Measurements from ENCODE around the gene ULK3. TPM values are rescaled to one million over a fixed set of nuclear protein-coding genes. Genes with fewer than 3 reads are reported as not detected.

ULK3 gene
- total RNA-seq, 1 donor from 2014 or later = 40.3 TPM

DNA sequence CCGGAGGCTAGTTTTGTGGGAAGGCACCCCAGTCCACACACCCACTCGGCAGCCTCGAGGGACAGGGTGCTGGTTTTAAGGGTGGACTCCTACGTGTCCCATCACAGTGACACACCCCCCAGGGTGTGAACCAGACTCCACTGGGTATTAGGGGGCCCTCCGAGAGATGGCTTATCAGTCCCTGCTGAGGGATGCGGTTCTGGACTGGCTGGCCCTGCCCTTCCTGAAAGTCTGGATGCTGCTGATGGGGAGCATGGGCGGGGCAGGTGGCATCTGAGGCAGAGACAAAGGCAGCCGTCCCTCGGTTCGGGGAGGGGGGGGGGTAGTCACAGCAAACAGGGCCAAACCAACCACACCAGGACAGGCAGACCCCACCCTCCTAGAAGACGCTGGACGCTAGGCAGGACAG is 939 bp upstream of the ULK3 start:
- DNase-seq (no peak), ATAC-seq (no peak)
- no peaks in the 10 kb centered on the region for H3K27me3 ChIP-seq (ENCODE audit: low read depth)
- peak overlapping the region; percentile 86 for H3K27ac ChIP-seq
- no peaks in the 10 kb centered on the region for H3K9me3 ChIP-seq
- no peak for TF ChIP-seq CTCF (IDR thresholded peaks at IDR 0.05)
- H3K36me3 ChIP-seq = peaks cover 55% of the 10 kb centered on the region
- peaks cover 18% of the 10 kb centered on the region for H3K4me1 ChIP-seq
- intact Hi-C loops (cut with DNase I) = no loop called here
- H3K4me3 ChIP-seq = peak overlapping the region; percentile 99

DNA sequence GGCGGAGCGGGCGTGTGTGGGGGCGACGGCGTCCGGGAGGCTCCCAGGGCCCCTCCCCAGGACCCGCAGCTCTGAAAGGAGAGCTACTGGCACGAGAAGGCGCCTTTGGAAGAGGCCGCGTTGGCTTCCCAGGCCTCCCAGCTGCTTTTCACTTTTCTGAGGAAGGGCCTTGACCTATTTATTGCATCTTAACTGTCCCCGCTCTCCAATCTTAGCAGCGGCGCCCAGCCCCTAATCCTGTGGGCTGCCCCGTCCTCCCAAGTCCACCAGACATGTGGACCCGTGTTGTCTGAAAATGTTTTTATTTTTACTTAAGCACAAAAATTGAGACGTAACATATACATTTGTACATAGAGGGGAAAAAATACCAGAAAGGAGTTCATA is 481 bp upstream of the ULK3 start:
- peak overlapping the region; percentile 99 for H3K4me3 ChIP-seq
- peaks cover 55% of the 10 kb centered on the region for H3K36me3 ChIP-seq
- ATAC-seq (no peak), DNase-seq (no peak)
- no peaks in the 10 kb centered on the region for H3K9me3 ChIP-seq
- no peaks in the 10 kb centered on the region for H3K27me3 ChIP-seq (ENCODE audit: low read depth)
- TF ChIP-seq CTCF (IDR thresholded peaks at IDR 0.05) = no peak
- H3K27ac ChIP-seq = peak overlapping the region; percentile 86
- intact Hi-C loops (cut with DNase I) = no loop called here
- H3K4me1 ChIP-seq = peaks cover 18% of the 10 kb centered on the region

- Histone ChIP-seq H3K27ac (peak overlapping the region; percentile 86), H3K9me3 (no peaks in the 10 kb centered on the region), H3K27me3 (ENCODE audit: low read depth) (no peaks in the 10 kb centered on the region), H3K4me1 (peaks cover 18% of the 10 kb centered on the region), H3K4me3 (peak overlapping the region; percentile 99), H3K36me3 (peaks cover 51% of the 10 kb centered on the region)
- intact Hi-C loops (cut with DNase I) = no loop called here
- no peak for TF ChIP-seq CTCF (IDR thresholded peaks at IDR 0.05)
- DNase-seq (no peak), ATAC-seq (no peak)
These were observed 1.0 kb downstream of the ULK3 start for GRCh38 chr15:74841891-74842373.

- Histone ChIP-seq H3K9me3 (no peaks in the 10 kb centered on the region), H3K4me3 (no peak overlapping the region), H3K4me1 (peaks cover 18% of the 10 kb centered on the region), H3K36me3 (peaks cover 51% of the 10 kb centered on the region), H3K27me3 (ENCODE audit: low read depth) (no peaks in the 10 kb centered on the region), H3K27ac (no peak overlapping the region)
- DNase-seq (no peak), ATAC-seq (no peak)
- intact Hi-C loops (cut with DNase I) = no loop called here
- TF ChIP-seq CTCF (IDR thresholded peaks at IDR 0.05) = no peak
These were observed 1.8 kb downstream of the ULK3 start for GRCh38 chr15:74840851-74841775.

DNA sequence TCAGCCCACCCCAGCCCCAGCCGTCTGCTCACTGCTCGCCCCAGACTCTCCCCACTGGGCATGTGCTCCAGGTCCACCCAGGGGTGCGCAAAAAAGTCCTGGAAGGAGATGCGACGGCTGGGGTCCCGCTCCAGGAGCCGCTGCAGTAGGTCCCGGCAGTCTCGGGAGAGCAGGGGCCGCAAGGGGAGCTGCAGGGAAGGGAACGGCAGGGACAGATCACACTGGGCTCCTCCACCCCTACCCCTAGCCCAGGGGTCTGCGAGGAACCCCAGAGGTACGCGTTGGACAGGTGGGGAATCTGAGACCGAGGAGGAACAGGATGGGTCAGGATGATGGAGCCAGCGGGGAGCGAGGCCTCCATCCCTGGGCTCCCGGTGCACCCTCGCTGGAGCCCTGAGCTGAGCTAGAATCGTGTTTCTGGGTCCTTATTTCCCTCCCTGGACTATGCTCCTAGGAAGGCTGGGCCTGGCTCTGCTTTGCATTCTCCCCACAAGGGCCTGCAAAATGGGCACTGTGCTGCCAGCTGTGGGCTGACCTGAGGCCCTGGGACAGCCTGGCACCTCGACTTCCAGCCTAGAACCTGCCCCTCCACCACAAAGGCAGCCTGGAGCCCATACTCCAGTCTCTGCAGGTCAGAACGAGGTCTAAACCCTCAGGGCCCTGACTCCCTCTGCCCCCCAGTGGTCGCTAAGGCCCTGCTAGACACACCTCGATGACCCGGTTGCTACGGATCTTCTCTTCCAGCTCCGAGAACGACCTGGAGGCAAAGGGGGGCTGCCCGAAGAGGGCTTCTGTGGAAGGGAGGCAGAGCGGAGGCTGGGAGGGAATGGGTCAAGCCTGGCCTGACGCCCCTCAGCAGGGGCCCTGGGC is 3.2 kb downstream of the ULK3 start:
- Histone ChIP-seq H3K9me3 (no peaks in the 10 kb centered on the region), H3K27ac (no peak overlapping the region), H3K36me3 (peaks cover 42% of the 10 kb centered on the region), H3K4me1 (peaks cover 18% of the 10 kb centered on the region), H3K4me3 (no peak overlapping the region), H3K27me3 (ENCODE audit: low read depth) (no peaks in the 10 kb centered on the region)
- TF ChIP-seq CTCF (IDR thresholded peaks at IDR 0.05) = no peak
- ATAC-seq (no peak), DNase-seq (no peak)
- intact Hi-C loops (cut with DNase I) = no loop called here

Measured in lower lobe of right lung (tissue), 2 donors.